OCI-LY1 (cell line): ENCODE results near the gene AASS.
"Not testable (repeated sequence)": the region's sequence is repeated elsewhere in the genome, so short reads cannot be mapped to it uniquely, and the experiment has no call there.

ENCODE experiments used
- H2AFZ ChIP-seq: fragments of 200-600 bp; sonication (generic), shearing (Covaris generic); 2 replicates; pipeline ENCODE4 v1.6.0; 2014; ENCODE audit warnings: antibody characterized with exemption, mild to moderate bottlenecking, low read length
- H3F3A ChIP-seq: fragments of 200-600 bp; sonication (generic), shearing (Covaris generic); 2 replicates; pipeline ENCODE4 v1.6.0; 2014; ENCODE audit warnings: mild to moderate bottlenecking, antibody characterized with exemption, low read length, moderate library complexity; ENCODE audit not compliant: insufficient read depth
- H3K27ac ChIP-seq: fragments of 200-600 bp; sonication (generic); 2 replicates; pipeline ENCODE4 v1.5.1; 2014; ENCODE audit warnings: low read length, mixed run types, mild to moderate bottlenecking, low read depth; ENCODE audit not compliant: poor library complexity, severe bottlenecking
- H3K27me3 ChIP-seq: fragments of 200-600 bp; sonication (generic); 2 replicates; pipeline ENCODE4 v1.6.0; 2014; ENCODE audit warnings: antibody characterized with exemption, mild to moderate bottlenecking, low read length, moderate library complexity; ENCODE audit not compliant: insufficient read depth
- H3K36me3 ChIP-seq: fragments of 200-600 bp; sonication (generic); 2 replicates; pipeline ENCODE4 v1.6.1; 2014; ENCODE audit warnings: mild to moderate bottlenecking, antibody characterized with exemption, low read length, moderate library complexity, mixed read lengths; ENCODE audit not compliant: insufficient read depth
- H3K4me1 ChIP-seq: fragments of 200-600 bp; sonication (generic); 2 replicates; pipeline ENCODE4 v1.5.1; 2014; ENCODE audit warnings: mild to moderate bottlenecking, low read length, moderate library complexity; ENCODE audit not compliant: insufficient read depth, severe bottlenecking
- H3K4me2 ChIP-seq: fragments of 200-600 bp; sonication (generic), shearing (Covaris generic); 2 replicates; pipeline ENCODE4 v1.6.1; 2014; ENCODE audit warnings: low read length
- H3K4me3 ChIP-seq: fragments of 200-600 bp; sonication (generic); 2 replicates; pipeline ENCODE4 v1.5.1; 2014; ENCODE audit warnings: low read length, low read depth, mild to moderate bottlenecking, mixed read lengths; ENCODE audit not compliant: poor library complexity, severe bottlenecking
- H3K79me2 ChIP-seq: fragments of 200-600 bp; shearing (Covaris generic); 2 replicates; pipeline ENCODE4 v1.6.1; 2016; ENCODE audit warnings: mixed run types, low read length, mixed read lengths; ENCODE audit not compliant: insufficient read depth
- H3K9ac ChIP-seq: fragments of 200-600 bp; sonication (generic), shearing (Covaris generic); 2 replicates; pipeline ENCODE4 v1.6.1; 2014; ENCODE audit warnings: mild to moderate bottlenecking, low read length, mixed read lengths
- H3K9me2 ChIP-seq: fragments of 200-600 bp; sonication (generic), shearing (Covaris generic); 2 replicates; pipeline ENCODE4 v1.6.1; 2014; ENCODE audit warnings: low read depth, mild to moderate bottlenecking, low read length, mixed read lengths
- H3K9me3 ChIP-seq: fragments of 200-600 bp; shearing (Covaris generic); 2 replicates; pipeline ENCODE4 v1.6.1; 2014; ENCODE audit warnings: low read length, mixed read lengths
- H4K20me1 ChIP-seq: fragments of 200-600 bp; sonication (generic), shearing (Covaris generic); 2 replicates; pipeline ENCODE4 v1.6.0; 2016; ENCODE audit warnings: mild to moderate bottlenecking, low read length; ENCODE audit not compliant: insufficient read depth
- EZH2 ChIP-seq: fragments of 200-600 bp; sonication (generic), shearing (Covaris generic); IDR thresholded peaks from 2 replicates; pipeline ENCODE4 v1.8.0; 2017; ENCODE audit warnings: borderline replicate concordance, mixed run types, mild to moderate bottlenecking, antibody characterized with exemption, low read length, moderate library complexity, mixed read lengths
- TF ChIP-seq, protein P1 (sequence below): fragments of 200-600 bp; sonication (generic), shearing (Covaris generic); IDR thresholded peaks from 2 replicates; pipeline ENCODE4 v1.5.1; 2017; ENCODE audit warnings: mild to moderate bottlenecking, antibody characterized with exemption, low read length, moderate library complexity, mixed read lengths

Gene AASS

DNA sequence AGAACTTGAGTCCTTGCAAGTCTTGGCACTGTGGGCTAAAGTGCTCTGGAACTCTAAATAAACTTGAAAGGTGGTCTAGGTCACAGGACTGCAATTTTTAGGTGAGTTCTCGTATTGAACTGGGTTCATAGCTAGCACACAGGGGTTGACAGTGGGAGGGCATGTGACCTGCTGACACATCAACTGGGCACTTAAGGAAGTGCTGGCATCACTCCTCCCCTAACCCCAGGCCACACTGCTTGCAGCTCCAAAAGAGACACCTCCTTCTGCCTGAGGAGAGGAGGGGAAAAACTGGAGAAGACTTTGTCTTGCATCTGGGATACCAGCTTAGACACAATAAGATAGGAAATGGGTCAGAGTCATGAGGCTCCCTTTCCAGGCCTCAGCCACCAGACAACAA lies 38.0 kb upstream of the AASS start:
- no peaks in the 10 kb centered on the region for H3K9me3 ChIP-seq
- H3K79me2 ChIP-seq: no peaks in the 10 kb centered on the region
- H4K20me1 ChIP-seq: no peaks in the 10 kb centered on the region
- H3K27ac ChIP-seq: no peak overlapping the region
- no peaks in the 10 kb centered on the region for H3K36me3 ChIP-seq
- no peak overlapping the region for H3K9ac ChIP-seq
- no peak overlapping the region for H3K4me3 ChIP-seq
- no peak overlapping the region for H2AFZ ChIP-seq
- H3K4me2 ChIP-seq: no peak overlapping the region
- no peaks in the 10 kb centered on the region for H3K4me1 ChIP-seq
- H3F3A ChIP-seq: no peaks in the 10 kb centered on the region
- TF ChIP-seq, protein P1, sequence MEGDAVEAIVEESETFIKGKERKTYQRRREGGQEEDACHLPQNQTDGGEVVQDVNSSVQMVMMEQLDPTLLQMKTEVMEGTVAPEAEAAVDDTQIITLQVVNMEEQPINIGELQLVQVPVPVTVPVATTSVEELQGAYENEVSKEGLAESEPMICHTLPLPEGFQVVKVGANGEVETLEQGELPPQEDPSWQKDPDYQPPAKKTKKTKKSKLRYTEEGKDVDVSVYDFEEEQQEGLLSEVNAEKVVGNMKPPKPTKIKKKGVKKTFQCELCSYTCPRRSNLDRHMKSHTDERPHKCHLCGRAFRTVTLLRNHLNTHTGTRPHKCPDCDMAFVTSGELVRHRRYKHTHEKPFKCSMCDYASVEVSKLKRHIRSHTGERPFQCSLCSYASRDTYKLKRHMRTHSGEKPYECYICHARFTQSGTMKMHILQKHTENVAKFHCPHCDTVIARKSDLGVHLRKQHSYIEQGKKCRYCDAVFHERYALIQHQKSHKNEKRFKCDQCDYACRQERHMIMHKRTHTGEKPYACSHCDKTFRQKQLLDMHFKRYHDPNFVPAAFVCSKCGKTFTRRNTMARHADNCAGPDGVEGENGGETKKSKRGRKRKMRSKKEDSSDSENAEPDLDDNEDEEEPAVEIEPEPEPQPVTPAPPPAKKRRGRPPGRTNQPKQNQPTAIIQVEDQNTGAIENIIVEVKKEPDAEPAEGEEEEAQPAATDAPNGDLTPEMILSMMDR: no peak
- no peak for TF ChIP-seq EZH2
- H3K9me2 ChIP-seq: no peaks in the 10 kb centered on the region
- no peaks in the 10 kb centered on the region for H3K27me3 ChIP-seq

DNA sequence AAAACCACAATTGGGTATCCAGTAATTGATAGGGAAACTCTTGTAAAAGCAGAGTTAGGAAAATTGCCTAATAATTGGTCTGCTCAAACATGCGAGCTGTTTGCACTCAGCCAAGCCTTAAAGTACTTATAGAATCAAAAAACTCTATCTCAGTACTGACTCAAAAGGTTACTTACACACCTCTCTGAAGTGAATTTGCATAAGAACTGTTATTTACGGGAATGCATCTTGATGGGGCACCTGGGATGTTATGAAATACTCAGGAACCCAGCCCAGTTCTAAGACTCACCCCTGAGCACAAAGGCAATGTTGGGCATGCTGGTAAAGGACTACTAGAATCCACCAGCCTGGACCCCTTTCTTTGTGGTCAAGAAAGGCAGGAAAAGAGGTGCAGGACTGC lies 28.1 kb upstream of the AASS start:
- not testable (repeated sequence) for H3K9me2 ChIP-seq, H2AFZ ChIP-seq, H3K27ac ChIP-seq

DNA sequence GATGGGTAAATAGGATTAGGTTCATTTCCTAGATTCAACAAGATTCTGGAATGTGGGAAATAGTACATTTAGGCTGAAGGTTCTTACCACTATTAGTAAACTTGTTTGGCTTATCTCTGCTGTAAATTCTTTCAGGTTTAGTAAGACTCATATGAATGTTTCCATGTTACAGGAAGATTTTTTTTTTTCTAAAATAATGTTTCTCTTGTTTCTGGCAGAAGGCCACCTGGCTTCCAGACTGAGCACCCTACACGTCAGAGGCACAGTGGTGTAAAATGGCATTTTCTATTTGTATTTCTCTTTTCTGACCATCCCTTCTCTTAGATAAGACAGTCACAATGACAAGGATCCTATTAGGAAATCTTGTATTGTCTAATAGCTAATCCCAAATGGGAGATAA lies 22.7 kb upstream of the AASS start:
- Histone ChIP-seq H3K9me3 (no peaks in the 10 kb centered on the region), H3K79me2 (no peaks in the 10 kb centered on the region), H3K9ac (no peak overlapping the region), H4K20me1 (no peaks in the 10 kb centered on the region), H3K4me3 (no peak overlapping the region), H3F3A (no peaks in the 10 kb centered on the region), H3K4me2 (no peak overlapping the region), H2AFZ (no peak overlapping the region), H3K36me3 (no peaks in the 10 kb centered on the region), H3K27ac (no peak overlapping the region), H3K9me2 (no peaks in the 10 kb centered on the region), H3K27me3 (no peaks in the 10 kb centered on the region; the same call in 1 of the 2 replicates), H3K4me1 (no peaks in the 10 kb centered on the region)
- TF ChIP-seq, protein P1: no peak
- no peak for TF ChIP-seq EZH2

More for the DNA sequence above, 28.1 kb upstream of the AASS start:
- not testable (repeated sequence) for H3K9me3 ChIP-seq, H3K79me2 ChIP-seq, H3K4me2 ChIP-seq, H3K4me1 ChIP-seq, H3F3A ChIP-seq, H4K20me1 ChIP-seq, H3K9ac ChIP-seq, H3K4me3 ChIP-seq, H3K36me3 ChIP-seq, H3K27me3 ChIP-seq

DNA sequence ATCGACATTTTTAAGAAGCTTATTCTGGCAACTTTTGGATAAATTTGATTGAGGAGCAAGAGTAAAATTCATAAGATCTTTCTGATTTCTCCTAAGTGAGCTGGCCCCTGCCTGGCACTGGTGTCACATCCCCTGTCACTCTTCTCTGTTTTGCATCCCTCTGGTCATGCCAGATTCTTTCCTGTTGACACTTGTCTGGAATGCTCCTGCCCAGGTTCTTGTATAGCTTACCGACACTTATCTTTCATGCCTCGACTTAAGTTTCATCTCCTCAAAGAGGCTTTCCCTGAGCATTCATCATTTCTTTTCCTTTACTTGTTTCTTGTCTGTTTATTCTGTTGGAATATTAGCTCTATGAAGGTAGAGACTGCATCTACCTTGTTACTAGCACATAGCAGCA lies 22.2 kb upstream of the AASS start:
- H3F3A ChIP-seq: no peaks in the 10 kb centered on the region
- H3K27ac ChIP-seq: no peak overlapping the region
- no peak for TF ChIP-seq EZH2
- TF ChIP-seq, protein P1: no peak
- H3K79me2 ChIP-seq: no peaks in the 10 kb centered on the region
- H3K9me3 ChIP-seq: no peaks in the 10 kb centered on the region
- no peaks in the 10 kb centered on the region for H4K20me1 ChIP-seq
- no peaks in the 10 kb centered on the region; the same call in 1 of the 2 replicates for H3K27me3 ChIP-seq
- no peaks in the 10 kb centered on the region for H3K36me3 ChIP-seq
- H3K9ac ChIP-seq: no peak overlapping the region
- no peaks in the 10 kb centered on the region for H3K9me2 ChIP-seq
- no peak overlapping the region for H3K4me2 ChIP-seq
- no peaks in the 10 kb centered on the region for H3K4me1 ChIP-seq
- H3K4me3 ChIP-seq: no peak overlapping the region
- no peak overlapping the region for H2AFZ ChIP-seq
